ENCODE results near the gene ANXA3. TPM values are rescaled to one million over a fixed set of nuclear protein-coding genes. Genes with fewer than 3 reads are reported as not detected.

ANXA3 gene
- total and polyA plus RNA-seq, 2 experiments from 2014 or later, result 194 to 198 TPM

- no peak for TF ChIP-seq EZH2 (IDR thresholded peaks at IDR 0.05; ENCODE audit: borderline replicate concordance)
- no peak for TF ChIP-seq CTCF (IDR thresholded peaks at IDR 0.05; ENCODE audit: poor library complexity)
- no peak for TF ChIP-seq EZH2phosphoT487 (IDR thresholded peaks at IDR 0.05; ENCODE audit: low read depth, severe bottlenecking, unreplicated experiment)
- Histone ChIP-seq H3K79me2 (no peaks in the 10 kb centered on the region), H3K4me1 (ENCODE audit: insufficient read depth) (peaks cover 15% of the 10 kb centered on the region), H3K4me2 (no peak overlapping the region), H3K9me2 (replicated peaks; ENCODE audit: insufficient read depth) (no peaks in the 10 kb centered on the region), H3K27me3 (no peaks in the 10 kb centered on the region), H3K36me3 (replicated peaks; ENCODE audit: insufficient read depth, low read depth) (no peaks in the 10 kb centered on the region), H2AFZ (no peak overlapping the region), H3K9me3 (ENCODE audit: low read depth) (no peaks in the 10 kb centered on the region), H3K27ac (no peak overlapping the region), H3K4me3 (no peak overlapping the region), H4K20me1 (ENCODE audit: insufficient read depth, poor library complexity, severe bottlenecking) (no peaks in the 10 kb centered on the region)
- WGBS (ENCODE audit: low lambda C conversion rate, missing lambda C conversion rate), result 83% methylated on average over 5 of the region's 5 CpGs
- DNase-seq (ENCODE audit: low spot score), result no peak
Observed at GRCh38 chr4:78634011-78634664, 82.6 kb downstream of the ANXA3 start.

- Histone ChIP-seq H3K9me2 (replicated peaks; ENCODE audit: insufficient read depth) (no peaks in the 10 kb centered on the region), H4K20me1 (ENCODE audit: insufficient read depth, poor library complexity, severe bottlenecking) (no peaks in the 10 kb centered on the region), H3K9me3 (ENCODE audit: low read depth) (no peaks in the 10 kb centered on the region), H3K27me3 (no peaks in the 10 kb centered on the region), H3K27ac (no peak overlapping the region), H3K36me3 (replicated peaks; ENCODE audit: insufficient read depth, low read depth) (no peaks in the 10 kb centered on the region), H3K4me2 (no peak overlapping the region), H3K79me2 (no peaks in the 10 kb centered on the region), H3K4me1 (ENCODE audit: insufficient read depth) (no peaks in the 10 kb centered on the region), H2AFZ (no peak overlapping the region), H3K4me3 (no peak overlapping the region)
- no peak for TF ChIP-seq CTCF (IDR thresholded peaks at IDR 0.05; ENCODE audit: poor library complexity)
- no peak for TF ChIP-seq EZH2phosphoT487 (IDR thresholded peaks at IDR 0.05; ENCODE audit: low read depth, severe bottlenecking, unreplicated experiment)
- TF ChIP-seq EZH2 (IDR thresholded peaks at IDR 0.05; ENCODE audit: borderline replicate concordance), result no peak
- DNase-seq (ENCODE audit: low spot score), result no peak
- WGBS (ENCODE audit: low lambda C conversion rate, missing lambda C conversion rate), result 89% methylated on average over 4 of the region's 4 CpGs
Observed at GRCh38 chr4:78638337-78639172, 87.0 kb downstream of the ANXA3 start.

GRCh38 chr4:78640714-78641113, 89.1 kb downstream of the ANXA3 start:
- no peak overlapping the region for H2AFZ ChIP-seq
- no peaks in the 10 kb centered on the region for H3K27me3 ChIP-seq
- no peaks in the 10 kb centered on the region for H3K36me3 ChIP-seq (replicated peaks; ENCODE audit: insufficient read depth, low read depth)
- no peak overlapping the region for H3K4me2 ChIP-seq
- TF ChIP-seq CTCF (IDR thresholded peaks at IDR 0.05; ENCODE audit: poor library complexity) (no peak), EZH2 (IDR thresholded peaks at IDR 0.05; ENCODE audit: borderline replicate concordance) (no peak), EZH2phosphoT487 (IDR thresholded peaks at IDR 0.05; ENCODE audit: low read depth, severe bottlenecking, unreplicated experiment) (no peak)
- WGBS (ENCODE audit: low lambda C conversion rate, missing lambda C conversion rate), result 42% methylated on average over 1 of the region's 1 CpG
- no peak overlapping the region for H3K27ac ChIP-seq
- no peak overlapping the region for H3K4me3 ChIP-seq
- no peaks in the 10 kb centered on the region for H3K9me2 ChIP-seq (replicated peaks; ENCODE audit: insufficient read depth)
- H3K4me1 ChIP-seq (ENCODE audit: insufficient read depth), result peaks cover 9% of the 10 kb centered on the region
- H4K20me1 ChIP-seq (ENCODE audit: insufficient read depth, poor library complexity, severe bottlenecking), result no peaks in the 10 kb centered on the region
- H3K9me3 ChIP-seq (ENCODE audit: low read depth), result no peaks in the 10 kb centered on the region
- H3K79me2 ChIP-seq, result no peaks in the 10 kb centered on the region
- no peak for DNase-seq (ENCODE audit: low spot score)

All from hepatocyte (in vitro differentiated cells).